B cell (primary cell): ENCODE results near the gene PFDN5. TPM values are rescaled to one million over a fixed set of nuclear protein-coding genes. Genes with fewer than 3 reads are reported as not detected.

ENCODE experiments used
- ATAC-seq: fragments of 200-7000 bp; cut with Tn5 transposase; one replicate; pipeline ENCODE4 v1.10.0; 2021; ENCODE audit warnings: low read depth, mild to moderate bottlenecking, moderate number of reproducible peaks, moderate library complexity
- CTCF ChIA-PET: fragments of 350-600 bp; sonication (Branson Sonifier 250); formaldehyde crosslinking; loops from one replicate; lab custom pipeline; 2021; ENCODE audit warnings: antibody characterized with exemption, inconsistent platforms; lab: Charles Lee
- POLR2A ChIA-PET: fragments of 350-600 bp; sonication (Branson Sonifier 250); formaldehyde crosslinking; loops from one replicate; lab custom pipeline; 2021; ENCODE audit warnings: antibody characterized with exemption; lab: Charles Lee
- DNase-seq: peaks from one replicate; pipeline ENCODE4 v3.0.0; 2013
- H2AFZ ChIP-seq: 2 replicates; pipeline ENCODE4 v1.6.1; 2012; ENCODE audit warnings: mild to moderate bottlenecking, low read depth, low read length; ENCODE audit not compliant: insufficient read depth, poor library complexity, severe bottlenecking
- H3K27ac ChIP-seq, 2 donors: 1 replicate in 1 of 2; 2 replicates in 1 of 2; pipeline ENCODE4 v1.5.1; 2012 to 2013; ENCODE audit warnings: low read length in 2 of 2, mild to moderate bottlenecking in 2 of 2, moderate library complexity in 1 of 2
- H3K27me3 ChIP-seq, 4 experiments: fragments of 200-600 bp in 1 of 4; sonication (generic) in 1 of 4; replicated peaks in 1 of 4; 1 replicate in 2 of 4; 2 replicates in 2 of 4; pipeline versions ENCODE4 v1.6.1 to v1.7.0; 2013 to 2016; ENCODE audit warnings: low read length in 3 of 4, mild to moderate bottlenecking in 2 of 4, mixed read lengths in 1 of 4, moderate library complexity in 1 of 4; ENCODE audit not compliant: insufficient read depth in 4 of 4, control insufficient read depth in 3 of 4; ENCODE audit errors: control extremely low read depth in 1 of 4
- H3K36me3 ChIP-seq, 2 experiments: replicated peaks in 1 of 2; 1 replicate in 1 of 2; 2 replicates in 1 of 2; pipeline versions ENCODE4 v1.6.1 to v1.7.1; 2013; ENCODE audit warnings: low read length in 1 of 2; ENCODE audit not compliant: insufficient read depth in 2 of 2, control insufficient read depth in 1 of 2; ENCODE audit errors: control extremely low read depth in 1 of 2, extremely low read depth in 1 of 2
- H3K4me1 ChIP-seq, 2 donors: fragments of 200-600 bp in 1 of 2; sonication (generic) in 1 of 2; 1 replicate in 1 of 2; 2 replicates in 1 of 2; pipeline versions ENCODE4 v1.5.1 to v1.6.1; 2013 to 2017; ENCODE audit warnings: low read length in 2 of 2; ENCODE audit not compliant: control insufficient read depth in 2 of 2, insufficient read depth in 2 of 2
- H3K4me2 ChIP-seq: replicated peaks from 2 replicates; pipeline ENCODE3; 2012; ENCODE audit warnings: mild to moderate bottlenecking, low read depth, low read length; ENCODE audit not compliant: poor library complexity, severe bottlenecking
- H3K4me3 ChIP-seq, 5 experiments: fragments of 200-600 bp in 1 of 5; sonication (generic) in 1 of 5; 1 replicate in 3 of 5; 2 replicates in 2 of 5; pipeline versions ENCODE4 v1.5.1 to v1.7.0; 2011 to 2016; ENCODE audit warnings: low read length in 4 of 5, mild to moderate bottlenecking in 4 of 5, low read depth in 2 of 5, control low read depth in 1 of 5, moderate library complexity in 1 of 5; ENCODE audit not compliant: insufficient read depth in 1 of 5; ENCODE audit errors: control extremely low read depth in 1 of 5, extremely low read depth in 1 of 5
- H3K79me2 ChIP-seq: fragments of 200-600 bp; sonication (generic); one replicate; pipeline ENCODE4 v1.6.0; 2016; ENCODE audit warnings: low read length; ENCODE audit not compliant: control insufficient read depth, insufficient read depth
- H3K9ac ChIP-seq: fragments of 200-600 bp; sonication (generic); 2 replicates; pipeline ENCODE4 v1.6.1; 2017; ENCODE audit warnings: mild to moderate bottlenecking, low read length, moderate library complexity
- H3K9me3 ChIP-seq, 3 donors: one replicate each; pipeline versions ENCODE4 v1.6.1 to v1.7.1; 2013; ENCODE audit warnings: low read length in 2 of 3; ENCODE audit not compliant: control insufficient read depth in 2 of 3, insufficient read depth in 1 of 3; ENCODE audit errors: control extremely low read depth in 1 of 3
- H4K20me1 ChIP-seq: 2 replicates; pipeline ENCODE4 v1.6.0; 2012; ENCODE audit warnings: mild to moderate bottlenecking, low read length; ENCODE audit not compliant: insufficient read depth, control insufficient read depth, poor library complexity, severe bottlenecking
- H3K27ac Mint-ChIP-seq: one replicate; pipeline ENCODE4 v1.8.0; 2021; ENCODE audit warnings: mixed read lengths
- H3K27me3 Mint-ChIP-seq: one replicate; pipeline ENCODE4 v1.8.0; 2021; ENCODE audit warnings: mixed read lengths
- H3K4me1 Mint-ChIP-seq: one replicate; pipeline ENCODE4 v1.8.0; 2021; ENCODE audit warnings: mixed read lengths
- H3K4me3 Mint-ChIP-seq: one replicate; pipeline ENCODE4 v1.8.0; 2021; ENCODE audit warnings: mixed read lengths
- H3K9me3 Mint-ChIP-seq: one replicate; pipeline ENCODE4 v1.8.0; 2022; ENCODE audit warnings: mixed read lengths; ENCODE audit not compliant: insufficient read depth
- CTCF ChIP-seq: fragments of 200-600 bp; IDR thresholded peaks from one replicate; pipeline ENCODE4 v1.8.0; 2022; ENCODE audit warnings: antibody characterized with exemption, mild to moderate bottlenecking
- EZH2 ChIP-seq: IDR thresholded peaks from 2 replicates; pipeline ENCODE4 v1.6.1; 2012; ENCODE audit warnings: borderline replicate concordance, low read depth, mild to moderate bottlenecking, moderate library complexity, low read length; ENCODE audit not compliant: insufficient read depth, poor library complexity, severe bottlenecking
- WGBS: methylation state at CpG from one replicate; pipeline ENCODE4 v1.1.5; 2013; ENCODE audit warnings: missing lambda C conversion rate; ENCODE audit not compliant: insufficient coverage; 5-methylcytosine and 5-hydroxymethylcytosine counted together
- intact Hi-C: fragments of 100-400 bp; cut with micrococcal nuclease; formaldehyde crosslinking; loops from one replicate; pipeline ENCODE4 v1.10.0; 2022
- polyA plus RNA-seq: library from polyadenylated mRNA; depleted of rRNA; stranded (reverse); fragments of >200 nt; gene quantifications from 2 replicates; pipeline ENCODE4 v1.2.3, GENCODE V29; 2012
- total RNA-seq, 2 donors: library from RNA; stranded (reverse); fragments of 120-200 nt in 1 of 2; gene quantifications; 1 replicate in 1 of 2; 2 replicates in 1 of 2; pipeline versions ENCODE4 v1.2.3 to v1.2.4, GENCODE V29; 2013 to 2022

Gene PFDN5
- total and polyA plus RNA-seq, 2 donors (not counting 1 experiment from before 2014, with no cell fraction given): 654 to 1,584 TPM

- no peaks in the 10 kb centered on the region for H3K27me3 ChIP-seq
- peak overlapping the region; percentile 88 for H3K9ac ChIP-seq
- H3K27ac ChIP-seq: peak overlapping the region; percentile 73 to 84
- peaks cover 27% of the 10 kb centered on the region for H3K79me2 ChIP-seq
- H3K4me3 Mint-ChIP-seq: peak overlapping the region; percentile 99
- 18% methylated on average over 5 of the region's 10 CpGs for WGBS
- peaks cover 34% of the 10 kb centered on the region for H3K4me1 Mint-ChIP-seq
- peak overlapping the region; percentile 17 to 95 (median 87) for H3K4me3 ChIP-seq
- POLR2A ChIA-PET: interaction anchor here (0.5 to 1.7 kb wide), 18 partner anchors 12 to 205 kb away, joined by 3 to 21 read pairs (median 5); partner anchors contain the start of genes CSAD, MYG1, PFDN5 and SP1
- no peaks in the 10 kb centered on the region for H3K9me3 ChIP-seq
- H3K36me3 ChIP-seq: peaks cover 0 to 27% of the 10 kb centered on the region in 2 experiments
- peak overlapping the region; percentile 80 for H3K4me2 ChIP-seq
- intact Hi-C loops: loop anchor here (1.0 to 10.0 kb wide), 11 partner anchors 21 to 304 kb away; partner anchors contain the start of genes ATF7, ESPL1, MYG1 and PCBP2
- CTCF ChIA-PET: interaction anchor here (0.8 to 15.1 kb wide), 32 partner anchors 9 to 255 kb away, joined by 3 to 353 read pairs (median 6); partner anchors contain the start of genes CSAD, ESPL1, ITGB7 and MYG1
- ATAC-seq (no peak), DNase-seq (no peak)
- no peaks in the 10 kb centered on the region for H3K9me3 Mint-ChIP-seq
- H2AFZ ChIP-seq: peak overlapping the region; percentile 87
- peaks cover 20 to 29% of the 10 kb centered on the region in 2 donors for H3K4me1 ChIP-seq
- H3K27me3 Mint-ChIP-seq: no peaks in the 10 kb centered on the region
- peak overlapping the region; percentile 99 for H3K27ac Mint-ChIP-seq
- TF ChIP-seq CTCF (no peak), EZH2 (no peak)
- H4K20me1 ChIP-seq: no peaks in the 10 kb centered on the region
Measured at GRCh38 chr12:53320352-53321195, 25.2 kb downstream of the PFDN5 start.
